Measurements from ENCODE around the gene ACAP2. TPM values are rescaled to one million over a fixed set of nuclear protein-coding genes. Genes with fewer than 3 reads are reported as not detected.
A peak's percentile ranks its signal among the peaks of the same experiment; 100 is the strongest.

The ACAP2 gene
- total RNA-seq, 2 experiments from 2014 or later = 43.9 to 80.7 TPM

GRCh38 chr3:195271410-195272243 is 171.2 kb downstream of the ACAP2 start:
- CTCF ChIA-PET (ENCODE audit: unreplicated experiment) = interaction anchor here (0.6 to 1.9 kb wide), 11 partner anchors 9 to 644 kb away, joined by 3 to 13 read pairs (median 6); partner anchors contain the start of gene PPP1R2
- no peaks in the 10 kb centered on the region for H3K9me3 ChIP-seq (ENCODE audit: low read length)
- TF ChIP-seq EZH2phosphoT487 (IDR thresholded peaks at IDR 0.05; ENCODE audit: borderline replicate concordance, low read depth, low read length) = no peak
- peak; percentile 99 for TF ChIP-seq CTCF (conservative IDR thresholded peaks at IDR 0.05; ENCODE audit: low read length)
- no peaks in the 10 kb centered on the region for H3K9me2 ChIP-seq (ENCODE audit: insufficient read depth, low read length)
- H3K79me2 ChIP-seq (ENCODE audit: insufficient read depth, low read depth, low read length) = peaks cover 19% of the 10 kb centered on the region
- peak overlapping the region; percentile 79 for H3K4me3 ChIP-seq (ENCODE audit: low read depth, low read length, poor library complexity, severe bottlenecking)
- peaks cover 12% of the 10 kb centered on the region for H3K36me3 ChIP-seq (ENCODE audit: insufficient read depth, low read length)
- H2AFZ ChIP-seq (ENCODE audit: low read length) = peak overlapping the region; percentile 91
- H3K4me1 ChIP-seq (ENCODE audit: insufficient read depth, low read length, poor library complexity, severe bottlenecking) = peaks cover 24% of the 10 kb centered on the region
- POLR2A ChIA-PET = interaction anchor here (0.6 to 2.1 kb wide), 11 partner anchors 21 to 564 kb away, joined by 3 to 8 read pairs (median 4); partner anchors contain the start of gene PPP1R2
- intact Hi-C loops (cut with micrococcal nuclease; ENCODE audit: unreplicated experiment) = loop anchor here (1.0 to 2.0 kb wide), 4 partner anchors 172 to 643 kb away; partner anchors contain the start of gene ACAP2
- peak; percentile 93 for DNase-seq (ENCODE audit: low spot score)
- BruUV-seq (replicated peaks) = no TSS peak
- H3K27ac ChIP-seq (ENCODE audit: low read depth, low read length, poor library complexity, severe bottlenecking) = peak overlapping the region; percentile 77
- peak overlapping the region; percentile 89 for H3K4me2 ChIP-seq (ENCODE audit: low read length)
- H4K20me1 ChIP-seq (ENCODE audit: insufficient read depth, low read length) = peaks cover 9% of the 10 kb centered on the region; the same call in 1 of the 2 replicates

DNA sequence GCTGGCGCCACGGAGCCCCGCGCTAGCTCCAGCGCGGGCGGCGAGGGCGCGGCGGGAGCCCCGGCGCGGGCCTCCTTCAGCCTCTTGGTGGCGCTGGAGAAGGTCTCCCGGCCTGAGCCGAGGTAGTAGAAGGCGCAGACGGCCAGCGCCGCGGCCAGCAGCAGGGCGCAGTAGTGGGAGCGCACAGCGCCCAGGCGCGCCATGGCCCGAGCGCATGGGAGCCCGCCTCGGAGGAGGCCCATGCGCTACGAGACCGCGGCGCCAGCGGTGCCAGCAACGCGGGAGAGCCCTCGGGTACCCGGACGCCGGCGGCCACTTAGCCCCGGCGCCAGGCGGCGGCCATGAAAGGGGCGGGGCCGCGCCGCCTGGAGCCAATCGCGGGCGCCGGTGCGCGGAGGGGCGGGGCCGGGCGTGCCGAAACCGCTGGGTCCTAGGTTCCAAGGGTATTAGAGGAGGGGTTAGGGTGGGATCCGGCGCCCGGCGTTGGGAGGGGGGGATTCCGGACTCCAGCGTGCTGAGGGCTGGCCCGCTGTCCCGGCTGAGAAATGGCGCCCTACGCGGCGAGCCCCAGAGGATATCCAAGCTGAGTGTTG is 171.9 kb downstream of the ACAP2 start, which contains the start of gene XXYLT1:
Gene XXYLT1, minus strand, starts transcription at position 343 of the 593 bp plus-strand sequence. Its CDS starts 101 bp downstream, at position 242.
- BruUV-seq (replicated peaks) = no TSS peak
- no peaks in the 10 kb centered on the region for H3K9me2 ChIP-seq (ENCODE audit: insufficient read depth, low read length)

More for the DNA sequence above, 171.9 kb downstream of the ACAP2 start, which contains the start of gene XXYLT1:
- H3K79me2 ChIP-seq (ENCODE audit: insufficient read depth, low read depth, low read length) = peaks cover 19% of the 10 kb centered on the region
- TF ChIP-seq EZH2phosphoT487 (IDR thresholded peaks at IDR 0.05; ENCODE audit: borderline replicate concordance, low read depth, low read length) (no peak), CTCF (conservative IDR thresholded peaks at IDR 0.05; ENCODE audit: low read length) (peak; percentile 71)
- ChIA-PET CTCF (ENCODE audit: unreplicated experiment) (interaction anchor here (0.6 to 1.9 kb wide), 13 partner anchors 8 to 850 kb away, joined by 3 to 13 read pairs (median 5); partner anchors contain the start of gene PPP1R2), POLR2A (interaction anchor here (0.6 to 2.1 kb wide), 17 partner anchors 8 to 600 kb away, joined by 3 to 8 read pairs (median 4); partner anchors contain the start of gene PPP1R2)
- intact Hi-C loops (cut with micrococcal nuclease; ENCODE audit: unreplicated experiment) = loop anchor here (1.0 to 2.0 kb wide), 4 partner anchors 172 to 644 kb away; partner anchors contain the start of gene ACAP2
- peak within 1 kb of the TSS; percentile 89 for H3K4me2 ChIP-seq (ENCODE audit: low read length)
- peak within 1 kb of the TSS; percentile 79 for H3K4me3 ChIP-seq (ENCODE audit: low read depth, low read length, poor library complexity, severe bottlenecking)
- peak; percentile 92 for DNase-seq (ENCODE audit: low spot score)
- peaks cover 14% of the 10 kb centered on the region for H3K36me3 ChIP-seq (ENCODE audit: insufficient read depth, low read length)
- H4K20me1 ChIP-seq (ENCODE audit: insufficient read depth, low read length) = peaks cover 9% of the 10 kb centered on the region; the same call in 1 of the 2 replicates
- H3K4me1 ChIP-seq (ENCODE audit: insufficient read depth, low read length, poor library complexity, severe bottlenecking) = peaks cover 24% of the 10 kb centered on the region
- peak within 1 kb of the TSS; percentile 91 for H2AFZ ChIP-seq (ENCODE audit: low read length)
- H3K27ac ChIP-seq (ENCODE audit: low read depth, low read length, poor library complexity, severe bottlenecking) = peak within 1 kb of the TSS; percentile 77
- H3K9me3 ChIP-seq (ENCODE audit: low read length) = no peaks in the 10 kb centered on the region

All from OCI-LY7 (cell line).